HL-60 (cell line): ENCODE data around the gene PRPS2.

Experiments
- CTCF ChIP-seq: IDR thresholded peaks from one replicate; pipeline ENCODE4 v1.5.1; 2011; ENCODE audit warnings: low read length, control low read depth, inconsistent platforms; ENCODE audit not compliant: insufficient read depth
- POLR2AphosphoS5 ChIP-seq: IDR thresholded peaks from 2 replicates; pipeline ENCODE4 v1.6.1; 2012; ENCODE audit warnings: low read depth
- REST ChIP-seq: IDR thresholded peaks from 2 replicates; pipeline ENCODE4 v1.6.1; 2012; ENCODE audit warnings: low read depth; ENCODE audit not compliant: insufficient replicate concordance

- TF ChIP-seq CTCF (no peak), POLR2AphosphoS5 (no peak), REST (no peak)
Observed at GRCh38 chrX:12799118-12799517, 7.9 kb downstream of the PRPS2 start.
